Measurements from ENCODE around the gene C1QL1. TPM values are rescaled to one million over a fixed set of nuclear protein-coding genes. Genes with fewer than 3 reads are reported as not detected.

Gene C1QL1
- total and polyA plus RNA-seq, 2 experiments from 2014 or later = 0.14 to 0.86 TPM

DNA sequence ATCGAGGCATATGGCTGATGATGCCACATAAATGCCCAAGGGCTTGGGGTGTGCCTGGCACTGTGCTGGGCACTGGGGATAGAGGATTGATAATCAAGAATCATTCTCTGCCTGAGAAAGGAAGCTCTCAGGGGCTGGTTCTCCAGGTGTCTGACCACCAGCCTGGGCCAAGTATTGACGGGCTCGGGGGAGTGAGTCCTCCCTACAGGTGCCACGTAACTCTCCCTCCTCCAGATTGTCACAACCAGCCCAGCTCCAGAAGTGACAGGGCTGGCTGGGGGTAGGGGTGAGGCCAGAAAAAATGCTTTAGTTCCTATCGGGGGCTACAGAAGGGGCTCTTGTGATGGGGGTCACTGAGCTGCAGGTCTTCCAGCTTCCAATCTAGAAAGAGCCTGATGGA is 10.7 kb upstream of the C1QL1 start:
- WGBS, 2 experiments (ENCODE audit: low coverage in 1 of 2, low lambda C conversion rate in 2 of 2, missing lambda C conversion rate in 2 of 2) = 70 to 80% methylated on average over 5 of the region's 5 CpGs
- in situ Hi-C loops (cut with MboI) = no loop called here
- no peak overlapping the region for H3K9ac ChIP-seq
- no peaks in the 10 kb centered on the region for H3K9me2 ChIP-seq (ENCODE audit: insufficient read depth)
- H2AFZ ChIP-seq = no peak overlapping the region
- H3K27me3 ChIP-seq (replicated peaks; ENCODE audit: insufficient read depth) = peaks cover 5% of the 10 kb centered on the region
- H3K4me3 ChIP-seq = no peak overlapping the region
- DNase-seq = no peak
- no peaks in the 10 kb centered on the region for H3K4me1 ChIP-seq (ENCODE audit: insufficient read depth)
- H3K4me2 ChIP-seq (ENCODE audit: unreplicated experiment) = no peak overlapping the region
- no peaks in the 10 kb centered on the region for H4K20me1 ChIP-seq (ENCODE audit: insufficient read depth)
- H3K79me2 ChIP-seq (ENCODE audit: insufficient read depth) = no peaks in the 10 kb centered on the region
- TF ChIP-seq EZH2 (IDR thresholded peaks at IDR 0.05; ENCODE audit: insufficient read depth, poor library complexity, severe bottlenecking) = no peak
- TF ChIP-seq EZH2phosphoT487 (IDR thresholded peaks at IDR 0.05; ENCODE audit: insufficient read depth, low read depth) = no peak
- no peaks in the 10 kb centered on the region for H3K36me3 ChIP-seq (ENCODE audit: low read depth)
- no peaks in the 10 kb centered on the region for H3K9me3 ChIP-seq (ENCODE audit: low read depth)
- H3F3A ChIP-seq (ENCODE audit: insufficient read depth) = no peaks in the 10 kb centered on the region
- H3K27ac ChIP-seq = no peak overlapping the region

- DNase-seq = no peak
- in situ Hi-C loops (cut with MboI) = no loop called here
- no peaks in the 10 kb centered on the region for H3K79me2 ChIP-seq (ENCODE audit: insufficient read depth)
- H3K4me3 ChIP-seq = no peak overlapping the region
- no peaks in the 10 kb centered on the region for H4K20me1 ChIP-seq (ENCODE audit: insufficient read depth)
- peaks cover 2% of the 10 kb centered on the region for H3K4me1 ChIP-seq (ENCODE audit: insufficient read depth)
- WGBS, 2 experiments (ENCODE audit: low coverage in 1 of 2, low lambda C conversion rate in 2 of 2, missing lambda C conversion rate in 2 of 2) = 53 to 62% methylated on average over 7 of the region's 7 CpGs
- H3K9ac ChIP-seq = no peak overlapping the region
- peaks cover 5% of the 10 kb centered on the region for H3K27me3 ChIP-seq (replicated peaks; ENCODE audit: insufficient read depth)
- no peak for TF ChIP-seq EZH2phosphoT487 (IDR thresholded peaks at IDR 0.05; ENCODE audit: insufficient read depth, low read depth)
- TF ChIP-seq EZH2 (IDR thresholded peaks at IDR 0.05; ENCODE audit: insufficient read depth, poor library complexity, severe bottlenecking) = no peak
- H3K4me2 ChIP-seq (ENCODE audit: unreplicated experiment) = no peak overlapping the region
- H3K27ac ChIP-seq = no peak overlapping the region
- no peak overlapping the region for H2AFZ ChIP-seq
- no peaks in the 10 kb centered on the region for H3K9me3 ChIP-seq (ENCODE audit: low read depth)
- no peaks in the 10 kb centered on the region for H3K9me2 ChIP-seq (ENCODE audit: insufficient read depth)
- H3K36me3 ChIP-seq (ENCODE audit: low read depth) = no peaks in the 10 kb centered on the region
- peaks cover under 1% of the 10 kb centered on the region; the same call in 1 of the 2 replicates for H3F3A ChIP-seq (ENCODE audit: insufficient read depth)
Measured at GRCh38 chr17:44977814-44978550, 9.9 kb upstream of the C1QL1 start.

DNA sequence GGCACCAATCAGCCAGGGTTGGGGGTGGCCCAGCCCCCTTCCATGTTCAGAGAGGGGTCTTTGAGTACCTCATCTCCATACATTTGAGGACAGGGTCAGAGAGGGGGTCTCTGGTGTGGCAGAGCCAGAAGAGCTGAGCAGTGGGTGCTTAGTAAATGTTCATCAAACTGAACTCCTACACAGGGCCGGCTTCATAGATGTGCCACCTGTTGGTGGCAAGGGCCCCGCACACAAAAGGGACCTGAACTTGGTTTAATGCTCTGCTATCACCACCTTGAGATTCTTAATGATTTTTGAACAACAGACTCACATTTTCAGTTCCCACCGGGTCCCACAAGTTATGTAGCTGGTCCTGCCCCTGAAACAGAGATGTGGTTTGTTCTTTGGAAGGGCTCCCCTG is 9.0 kb upstream of the C1QL1 start:
- H3K9ac ChIP-seq = no peak overlapping the region
- TF ChIP-seq EZH2 (IDR thresholded peaks at IDR 0.05; ENCODE audit: insufficient read depth, poor library complexity, severe bottlenecking) (no peak), EZH2phosphoT487 (IDR thresholded peaks at IDR 0.05; ENCODE audit: insufficient read depth, low read depth) (no peak)

DNA sequence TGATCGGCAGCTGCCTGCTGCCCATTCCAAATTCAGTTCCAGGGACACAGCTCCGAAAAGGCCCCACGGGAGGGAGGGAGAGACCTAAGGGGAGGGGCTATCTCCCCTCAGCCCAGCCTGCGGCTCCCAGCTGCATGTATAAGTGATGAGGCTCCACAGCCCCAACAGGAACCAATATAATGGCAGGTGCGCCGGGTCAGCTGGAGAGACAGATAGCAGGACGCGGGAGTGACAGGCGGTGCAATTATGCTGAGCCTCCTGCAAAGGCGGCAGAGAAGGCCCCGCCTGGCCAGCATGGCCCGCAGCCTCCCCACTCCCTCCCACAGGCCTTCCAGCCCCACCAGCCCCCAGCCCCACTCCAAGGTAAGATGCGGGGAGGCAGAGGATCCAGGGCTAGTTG is 8.1 kb upstream of the C1QL1 start:
- Histone ChIP-seq H3F3A (ENCODE audit: insufficient read depth) (peaks cover 9% of the 10 kb centered on the region; the same call in 1 of the 2 replicates), H3K79me2 (ENCODE audit: insufficient read depth) (no peaks in the 10 kb centered on the region), H3K36me3 (ENCODE audit: low read depth) (no peaks in the 10 kb centered on the region), H3K27me3 (replicated peaks; ENCODE audit: insufficient read depth) (peaks cover 5% of the 10 kb centered on the region), H3K4me3 (no peak overlapping the region), H2AFZ (no peak overlapping the region), H3K9ac (no peak overlapping the region), H3K9me2 (ENCODE audit: insufficient read depth) (no peaks in the 10 kb centered on the region), H3K4me1 (ENCODE audit: insufficient read depth) (peaks cover 16% of the 10 kb centered on the region), H4K20me1 (ENCODE audit: insufficient read depth) (no peaks in the 10 kb centered on the region), H3K27ac (no peak overlapping the region), H3K9me3 (ENCODE audit: low read depth) (no peaks in the 10 kb centered on the region), H3K4me2 (ENCODE audit: unreplicated experiment) (no peak overlapping the region)
- DNase-seq = no peak
- 72 to 82% methylated on average over 12 to 13 of the region's 13 CpGs for WGBS, 2 experiments (ENCODE audit: low coverage in 1 of 2, low lambda C conversion rate in 2 of 2, missing lambda C conversion rate in 2 of 2)
- TF ChIP-seq EZH2phosphoT487 (IDR thresholded peaks at IDR 0.05; ENCODE audit: insufficient read depth, low read depth) (no peak), EZH2 (IDR thresholded peaks at IDR 0.05; ENCODE audit: insufficient read depth, poor library complexity, severe bottlenecking) (no peak)
- in situ Hi-C loops (cut with MboI) = no loop called here

More for the DNA sequence above, 9.0 kb upstream of the C1QL1 start:
- H3K27ac ChIP-seq = no peak overlapping the region
- in situ Hi-C loops (cut with MboI) = no loop called here
- H3K27me3 ChIP-seq (replicated peaks; ENCODE audit: insufficient read depth) = peaks cover 5% of the 10 kb centered on the region
- H2AFZ ChIP-seq = no peak overlapping the region
- no peaks in the 10 kb centered on the region for H3K79me2 ChIP-seq (ENCODE audit: insufficient read depth)
- no peaks in the 10 kb centered on the region for H3K9me2 ChIP-seq (ENCODE audit: insufficient read depth)
- no peaks in the 10 kb centered on the region for H3K9me3 ChIP-seq (ENCODE audit: low read depth)
- no peaks in the 10 kb centered on the region for H4K20me1 ChIP-seq (ENCODE audit: insufficient read depth)
- 67 to 69% methylated on average over 3 of the region's 3 CpGs for WGBS, 2 experiments (ENCODE audit: low coverage in 1 of 2, low lambda C conversion rate in 2 of 2, missing lambda C conversion rate in 2 of 2)
- peaks cover 9% of the 10 kb centered on the region; the same call in 1 of the 2 replicates for H3F3A ChIP-seq (ENCODE audit: insufficient read depth)
- DNase-seq = no peak
- no peak overlapping the region for H3K4me3 ChIP-seq
- H3K4me2 ChIP-seq (ENCODE audit: unreplicated experiment) = no peak overlapping the region
- H3K36me3 ChIP-seq (ENCODE audit: low read depth) = no peaks in the 10 kb centered on the region
- peaks cover 11% of the 10 kb centered on the region for H3K4me1 ChIP-seq (ENCODE audit: insufficient read depth)
